DOHH2 (cell line): ENCODE measurements around the gene OXTR.

Experiments used
- H3F3A ChIP-seq: fragments of 200-600 bp; sonication (generic), shearing (Covaris generic); 2 replicates; pipeline ENCODE4 v1.6.0; 2016; ENCODE audit warnings: antibody characterized with exemption, mild to moderate bottlenecking; ENCODE audit not compliant: control insufficient read depth, insufficient read depth
- H3K27ac ChIP-seq: fragments of 200-600 bp; sonication (generic); 2 replicates; pipeline ENCODE4 v1.5.1; 2014; ENCODE audit warnings: low read depth, mild to moderate bottlenecking, low read length, moderate library complexity
- H3K27me3 ChIP-seq: fragments of 200-600 bp; sonication (generic); 2 replicates; pipeline ENCODE4 v1.6.1; 2014; ENCODE audit warnings: mild to moderate bottlenecking, low read length, mixed read lengths; ENCODE audit not compliant: control insufficient read depth
- H3K36me3 ChIP-seq: fragments of 200-600 bp; sonication (generic); 2 replicates; pipeline ENCODE4 v1.6.1; 2014; ENCODE audit warnings: mild to moderate bottlenecking, low read length, moderate library complexity, mixed read lengths; ENCODE audit not compliant: control insufficient read depth
- H3K4me1 ChIP-seq: fragments of 200-600 bp; sonication (generic); 2 replicates; pipeline ENCODE4 v1.6.1; 2014; ENCODE audit warnings: mild to moderate bottlenecking, low read length, mixed read lengths; ENCODE audit not compliant: control insufficient read depth
- H3K4me2 ChIP-seq: fragments of 200-600 bp; sonication (generic); 2 replicates; pipeline ENCODE4 v1.6.0; 2014; ENCODE audit warnings: mild to moderate bottlenecking, low read length, moderate library complexity
- H3K4me3 ChIP-seq: fragments of 200-600 bp; sonication (generic); 2 replicates; pipeline ENCODE4 v1.5.1; 2014; ENCODE audit warnings: mild to moderate bottlenecking, low read length, mixed read lengths
- H3K79me2 ChIP-seq: fragments of 200-600 bp; sonication (generic); 2 replicates; pipeline ENCODE4 v1.6.1; 2014; ENCODE audit warnings: mild to moderate bottlenecking, low read length, mixed read lengths; ENCODE audit not compliant: control insufficient read depth
- H3K9me2 ChIP-seq: fragments of 200-600 bp; sonication (generic); replicated peaks from 2 replicates; pipeline ENCODE4 v1.6.1; 2014; ENCODE audit warnings: mild to moderate bottlenecking, low read length, mixed read lengths; ENCODE audit not compliant: control insufficient read depth
- H3K9me3 ChIP-seq: fragments of 200-600 bp; sonication (generic); 2 replicates; pipeline ENCODE4 v1.6.1; 2014; ENCODE audit warnings: antibody characterized with exemption, low read length, mixed read lengths; ENCODE audit not compliant: control insufficient read depth, insufficient read depth
- H4K20me1 ChIP-seq: fragments of 200-600 bp; sonication (generic); 2 replicates; pipeline ENCODE4 v1.6.0; 2014; ENCODE audit warnings: low read depth, mild to moderate bottlenecking, antibody characterized with exemption, low read length, moderate library complexity; ENCODE audit not compliant: control insufficient read depth, insufficient read depth
- CTCF ChIP-seq: fragments of 200-600 bp; sonication (generic); IDR thresholded peaks from one replicate; pipeline ENCODE4 v1.5.1; 2014; ENCODE audit warnings: antibody characterized with exemption, mild to moderate bottlenecking, low read depth, low read length; ENCODE audit not compliant: poor library complexity, severe bottlenecking
- EZH2phosphoT487 ChIP-seq: fragments of 200-600 bp; sonication (generic); IDR thresholded peaks from 2 replicates; pipeline ENCODE4 v1.6.1; 2017; ENCODE audit warnings: borderline replicate concordance, mild to moderate bottlenecking, antibody characterized with exemption, low read length, moderate library complexity, mixed read lengths

The OXTR gene

DNA sequence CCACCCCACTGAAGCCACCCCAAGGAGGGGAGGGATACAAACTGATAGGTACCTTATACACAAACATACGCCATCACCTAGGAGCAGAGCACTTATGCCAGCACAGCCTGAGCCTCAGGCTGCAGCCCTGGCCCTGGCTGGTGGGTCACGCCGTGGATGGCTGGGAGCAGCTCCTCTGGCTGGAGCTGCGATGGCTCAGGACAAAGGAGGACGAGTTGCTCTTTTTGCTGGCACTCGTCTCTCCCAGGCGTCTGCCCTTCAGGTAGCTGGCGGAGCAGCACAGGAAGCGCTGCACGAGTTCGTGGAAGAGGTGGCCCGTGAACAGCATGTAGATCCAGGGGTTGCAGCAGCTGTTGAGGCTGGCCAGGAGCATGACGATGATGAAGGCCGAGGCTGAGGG lies 16.6 kb downstream of the OXTR start:
- H3K4me1 ChIP-seq, result no peaks in the 10 kb centered on the region
- no peaks in the 10 kb centered on the region for H3K9me2 ChIP-seq
- H3K27ac ChIP-seq, result no peak overlapping the region
- no peaks in the 10 kb centered on the region for H3F3A ChIP-seq
- no peaks in the 10 kb centered on the region for H3K9me3 ChIP-seq
- no peak overlapping the region for H3K4me3 ChIP-seq
- no peaks in the 10 kb centered on the region for H4K20me1 ChIP-seq
- 0 out of 2 replicates have a peak, but pooled peaks cover 3% of the 10 kb centered on the region for H3K27me3 ChIP-seq
- no peaks in the 10 kb centered on the region for H3K79me2 ChIP-seq
- H3K36me3 ChIP-seq, result no peaks in the 10 kb centered on the region
- H3K4me2 ChIP-seq, result no peak overlapping the region
- no peak for TF ChIP-seq CTCF
- no peak for TF ChIP-seq EZH2phosphoT487

GRCh38 chr3:8749316-8749715 lies 20.1 kb downstream of the OXTR start:
- Histone ChIP-seq H3K79me2 (no peaks in the 10 kb centered on the region), H4K20me1 (no peaks in the 10 kb centered on the region), H3K4me1 (no peaks in the 10 kb centered on the region), H3K4me2 (no peak overlapping the region), H3K27me3 (0 out of 2 replicates have a peak, but pooled peaks cover 3% of the 10 kb centered on the region), H3K9me2 (no peaks in the 10 kb centered on the region), H3F3A (no peaks in the 10 kb centered on the region), H3K27ac (no peak overlapping the region), H3K36me3 (no peaks in the 10 kb centered on the region), H3K4me3 (no peak overlapping the region), H3K9me3 (no peaks in the 10 kb centered on the region)
- TF ChIP-seq EZH2phosphoT487, result no peak
- no peak for TF ChIP-seq CTCF

GRCh38 chr3:8746780-8747345 lies 22.6 kb downstream of the OXTR start:
- H3F3A ChIP-seq, result no peaks in the 10 kb centered on the region

More at GRCh38 chr3:8746780-8747345, 22.6 kb downstream of the OXTR start:
- Histone ChIP-seq H3K4me3 (no peak overlapping the region), H3K27ac (no peak overlapping the region), H3K4me1 (no peaks in the 10 kb centered on the region), H3K27me3 (peaks cover 8% of the 10 kb centered on the region; the same call in 1 of the 2 replicates), H4K20me1 (no peaks in the 10 kb centered on the region), H3K79me2 (no peaks in the 10 kb centered on the region), H3K36me3 (no peaks in the 10 kb centered on the region), H3K9me2 (no peaks in the 10 kb centered on the region), H3K9me3 (no peaks in the 10 kb centered on the region), H3K4me2 (no peak overlapping the region)
- TF ChIP-seq CTCF, result no peak
- TF ChIP-seq EZH2phosphoT487, result no peak
